ENCODE results near the gene ABHD17B. TPM values are rescaled to one million over a fixed set of nuclear protein-coding genes. Genes with fewer than 3 reads are reported as not detected.

ABHD17B gene
- total RNA-seq, 1 experiment from 2014 or later = 11.6 TPM

DNA sequence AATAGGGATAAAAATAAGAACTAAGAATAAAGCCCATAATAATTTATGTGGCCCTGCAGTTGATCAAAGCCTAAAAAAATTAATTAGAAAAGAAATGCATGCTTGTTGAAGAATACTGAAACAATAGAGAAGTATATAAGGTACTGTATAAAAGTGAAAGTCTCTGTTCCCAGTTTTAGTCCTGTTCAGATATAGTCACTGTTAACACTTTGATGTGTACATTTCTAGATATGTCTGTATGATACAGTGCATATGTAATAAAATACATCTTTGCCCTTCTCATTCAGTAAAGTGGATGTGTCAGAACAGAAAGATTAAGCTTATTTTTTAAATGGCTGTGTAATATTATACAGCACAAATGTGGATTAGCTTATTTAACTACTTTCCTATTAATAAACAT is 4.5 kb upstream of the ABHD17B start:
- ATAC-seq (no peak), DNase-seq (no peak)
- ChIA-PET CTCF (no interaction called here), POLR2A (ENCODE audit: unreplicated experiment) (no interaction called here)
- H3K9me3 ChIP-seq (ENCODE audit: low read length) = no peaks in the 10 kb centered on the region
- no peak overlapping the region for H2AFZ ChIP-seq (ENCODE audit: low read length)
- H3K9ac ChIP-seq (ENCODE audit: low read length) = no peak overlapping the region
- peaks cover 8% of the 10 kb centered on the region; the same call in 1 of the 2 replicates for H4K20me1 ChIP-seq (ENCODE audit: low read length)
- H3K4me2 ChIP-seq (ENCODE audit: low read length) = no peak overlapping the region
- intact Hi-C loops (cut with micrococcal nuclease) = loop anchor here (10.0 kb wide), 1 partner anchor 109 kb away; no protein-coding TSS in a partner anchor
- no peaks in the 10 kb centered on the region for H3F3A ChIP-seq (ENCODE audit: low read length, unreplicated experiment)
- H3K9me2 ChIP-seq (replicated peaks; ENCODE audit: low read length) = no peaks in the 10 kb centered on the region
- H3K36me3 ChIP-seq (ENCODE audit: low read depth, low read length) = 0 out of 2 replicates have a peak, but pooled peaks cover under 1% of the 10 kb centered on the region
- no peaks in the 10 kb centered on the region for H3K27me3 ChIP-seq (ENCODE audit: low read length)
- H3K4me1 ChIP-seq (ENCODE audit: insufficient read depth, low read length) = peaks cover 4% of the 10 kb centered on the region; the same call in 1 of the 2 replicates
- H3K27ac ChIP-seq (ENCODE audit: low read length) = no peak overlapping the region
- no TSS peak for BruUV-seq (replicated peaks)
- no peak overlapping the region for H3K4me3 ChIP-seq (ENCODE audit: low read length)
- TF ChIP-seq EZH2 (IDR thresholded peaks at IDR 0.05; ENCODE audit: low read length, unreplicated experiment) (no peak), EZH2phosphoT487 (IDR thresholded peaks at IDR 0.05; ENCODE audit: borderline replicate concordance, low read length) (no peak)
- TF ChIP-seq, protein P1, sequence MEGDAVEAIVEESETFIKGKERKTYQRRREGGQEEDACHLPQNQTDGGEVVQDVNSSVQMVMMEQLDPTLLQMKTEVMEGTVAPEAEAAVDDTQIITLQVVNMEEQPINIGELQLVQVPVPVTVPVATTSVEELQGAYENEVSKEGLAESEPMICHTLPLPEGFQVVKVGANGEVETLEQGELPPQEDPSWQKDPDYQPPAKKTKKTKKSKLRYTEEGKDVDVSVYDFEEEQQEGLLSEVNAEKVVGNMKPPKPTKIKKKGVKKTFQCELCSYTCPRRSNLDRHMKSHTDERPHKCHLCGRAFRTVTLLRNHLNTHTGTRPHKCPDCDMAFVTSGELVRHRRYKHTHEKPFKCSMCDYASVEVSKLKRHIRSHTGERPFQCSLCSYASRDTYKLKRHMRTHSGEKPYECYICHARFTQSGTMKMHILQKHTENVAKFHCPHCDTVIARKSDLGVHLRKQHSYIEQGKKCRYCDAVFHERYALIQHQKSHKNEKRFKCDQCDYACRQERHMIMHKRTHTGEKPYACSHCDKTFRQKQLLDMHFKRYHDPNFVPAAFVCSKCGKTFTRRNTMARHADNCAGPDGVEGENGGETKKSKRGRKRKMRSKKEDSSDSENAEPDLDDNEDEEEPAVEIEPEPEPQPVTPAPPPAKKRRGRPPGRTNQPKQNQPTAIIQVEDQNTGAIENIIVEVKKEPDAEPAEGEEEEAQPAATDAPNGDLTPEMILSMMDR (conservative IDR thresholded peaks at IDR 0.05; ENCODE audit: low read depth, low read length) = no peak
- H3K79me2 ChIP-seq (ENCODE audit: low read length) = peaks cover 79% of the 10 kb centered on the region

- intact Hi-C loops (cut with micrococcal nuclease) = loop anchor here (1.0 to 10.0 kb wide), 5 partner anchors 32 to 143 kb away; partner anchors contain the start of gene CEMIP2
- ChIA-PET POLR2A (ENCODE audit: unreplicated experiment) (no interaction called here), CTCF (no interaction called here)
- Histone ChIP-seq H3K4me3 (ENCODE audit: low read length) (peak overlapping the region; percentile 87), H3K9me3 (ENCODE audit: low read length) (no peaks in the 10 kb centered on the region), H3K36me3 (ENCODE audit: low read depth, low read length) (no peaks in the 10 kb centered on the region), H4K20me1 (ENCODE audit: low read length) (peaks cover 28% of the 10 kb centered on the region), H3K27me3 (ENCODE audit: low read length) (no peaks in the 10 kb centered on the region), H3K4me1 (ENCODE audit: insufficient read depth, low read length) (peaks cover 10% of the 10 kb centered on the region; the same call in 1 of the 2 replicates), H3F3A (ENCODE audit: low read length, unreplicated experiment) (no peaks in the 10 kb centered on the region), H3K9me2 (replicated peaks; ENCODE audit: low read length) (no peaks in the 10 kb centered on the region), H3K4me2 (ENCODE audit: low read length) (peak overlapping the region; percentile 86), H3K79me2 (ENCODE audit: low read length) (peaks cover 90% of the 10 kb centered on the region), H2AFZ (ENCODE audit: low read length) (peak overlapping the region; percentile 81), H3K27ac (ENCODE audit: low read length) (peak overlapping the region; percentile 79), H3K9ac (ENCODE audit: low read length) (peak overlapping the region; percentile 81)
- TF ChIP-seq EZH2phosphoT487 (IDR thresholded peaks at IDR 0.05; ENCODE audit: borderline replicate concordance, low read length) = no peak
- TF ChIP-seq, protein P1 (conservative IDR thresholded peaks at IDR 0.05; ENCODE audit: low read depth, low read length) = no peak
- TF ChIP-seq EZH2 (IDR thresholded peaks at IDR 0.05; ENCODE audit: low read length, unreplicated experiment) = no peak
- ATAC-seq (no peak), DNase-seq (no peak)
- BruUV-seq (replicated peaks) = TSS peak; percentile 75
Measured at GRCh38 chr9:71911908-71912335, 929 bp upstream of the ABHD17B start.

GRCh38 chr9:71910650-71911060 is 338 bp downstream of the ABHD17B start:
- Histone ChIP-seq H3K4me2 (ENCODE audit: low read length) (peak overlapping the region; percentile 79), H3K36me3 (ENCODE audit: low read depth, low read length) (no peaks in the 10 kb centered on the region), H3K27me3 (ENCODE audit: low read length) (no peaks in the 10 kb centered on the region), H3K9me2 (replicated peaks; ENCODE audit: low read length) (no peaks in the 10 kb centered on the region), H3K27ac (ENCODE audit: low read length) (peak overlapping the region; percentile 51), H2AFZ (ENCODE audit: low read length) (peak overlapping the region; percentile 71; the same call in 1 of the 2 replicates), H3K9ac (ENCODE audit: low read length) (peak overlapping the region; percentile 81), H4K20me1 (ENCODE audit: low read length) (peaks cover 31% of the 10 kb centered on the region), H3K4me1 (ENCODE audit: insufficient read depth, low read length) (peaks cover 10% of the 10 kb centered on the region; the same call in 1 of the 2 replicates), H3K79me2 (ENCODE audit: low read length) (peaks cover 90% of the 10 kb centered on the region), H3F3A (ENCODE audit: low read length, unreplicated experiment) (no peaks in the 10 kb centered on the region), H3K9me3 (ENCODE audit: low read length) (no peaks in the 10 kb centered on the region), H3K4me3 (ENCODE audit: low read length) (peak overlapping the region; percentile 87)
- intact Hi-C loops (cut with micrococcal nuclease) = loop anchor here (1.0 to 10.0 kb wide), 5 partner anchors 34 to 142 kb away; partner anchors contain the start of gene CEMIP2
- TF ChIP-seq EZH2phosphoT487 (IDR thresholded peaks at IDR 0.05; ENCODE audit: borderline replicate concordance, low read length) (no peak), EZH2 (IDR thresholded peaks at IDR 0.05; ENCODE audit: low read length, unreplicated experiment) (no peak)
- TF ChIP-seq, protein P1 (conservative IDR thresholded peaks at IDR 0.05; ENCODE audit: low read depth, low read length) = no peak
- POLR2A ChIA-PET (ENCODE audit: unreplicated experiment) = interaction anchor here (0.7 to 1.4 kb wide), 5 partner anchors 18 to 441 kb away, joined by 3 to 26 read pairs (median 5); no protein-coding TSS in a partner anchor
- BruUV-seq (replicated peaks) = no TSS peak
- CTCF ChIA-PET = no interaction called here
- peak; percentile 4 for ATAC-seq
- DNase-seq = no peak
